Measurements from ENCODE around the gene PID1.

DNA sequence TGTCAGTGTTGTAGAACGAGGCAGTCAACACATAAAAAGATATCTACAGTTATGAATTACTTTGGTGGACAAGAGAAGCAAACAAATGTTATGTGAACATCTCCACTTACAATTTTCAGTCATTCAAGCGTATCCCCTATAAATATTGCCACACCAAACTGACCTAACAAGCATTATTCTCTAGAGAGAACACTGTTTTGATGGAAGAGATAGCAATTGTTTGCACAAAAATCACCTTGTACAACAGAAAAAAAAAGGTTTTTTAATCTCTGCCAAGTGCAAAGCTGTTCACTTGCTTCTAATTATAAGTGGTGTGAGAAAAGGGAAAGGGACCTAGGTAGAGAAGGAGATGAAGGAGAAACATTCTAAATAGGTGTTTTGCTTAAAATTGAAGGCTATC, 33.8 kb downstream of the PID1 start:
- TF ChIP-seq, protein P1, sequence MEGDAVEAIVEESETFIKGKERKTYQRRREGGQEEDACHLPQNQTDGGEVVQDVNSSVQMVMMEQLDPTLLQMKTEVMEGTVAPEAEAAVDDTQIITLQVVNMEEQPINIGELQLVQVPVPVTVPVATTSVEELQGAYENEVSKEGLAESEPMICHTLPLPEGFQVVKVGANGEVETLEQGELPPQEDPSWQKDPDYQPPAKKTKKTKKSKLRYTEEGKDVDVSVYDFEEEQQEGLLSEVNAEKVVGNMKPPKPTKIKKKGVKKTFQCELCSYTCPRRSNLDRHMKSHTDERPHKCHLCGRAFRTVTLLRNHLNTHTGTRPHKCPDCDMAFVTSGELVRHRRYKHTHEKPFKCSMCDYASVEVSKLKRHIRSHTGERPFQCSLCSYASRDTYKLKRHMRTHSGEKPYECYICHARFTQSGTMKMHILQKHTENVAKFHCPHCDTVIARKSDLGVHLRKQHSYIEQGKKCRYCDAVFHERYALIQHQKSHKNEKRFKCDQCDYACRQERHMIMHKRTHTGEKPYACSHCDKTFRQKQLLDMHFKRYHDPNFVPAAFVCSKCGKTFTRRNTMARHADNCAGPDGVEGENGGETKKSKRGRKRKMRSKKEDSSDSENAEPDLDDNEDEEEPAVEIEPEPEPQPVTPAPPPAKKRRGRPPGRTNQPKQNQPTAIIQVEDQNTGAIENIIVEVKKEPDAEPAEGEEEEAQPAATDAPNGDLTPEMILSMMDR (IDR thresholded peaks at IDR 0.05): no peak
- no peak for TF ChIP-seq POLR2A (IDR thresholded peaks at IDR 0.05)
